H1 (cell line): ENCODE data around the gene NHLRC2. TPM values are rescaled to one million over a fixed set of nuclear protein-coding genes. Genes with fewer than 3 reads are reported as not detected.
A peak's percentile ranks its signal among the peaks of the same experiment; 100 is the strongest.

Experiments used
- CTCF ChIA-PET: fragments of 300-600 bp; sonication (Branson Sonifier 250); formaldehyde crosslinking; loops from one replicate; lab custom pipeline; 2021; ENCODE audit not compliant: partially characterized antibody; lab: Charles Lee
- POLR2A ChIA-PET: fragments of 300-600 bp; sonication (Branson Sonifier 250); formaldehyde crosslinking; loops from one replicate; lab custom pipeline; 2021; ENCODE audit warnings: inconsistent platforms; ENCODE audit not compliant: partially characterized antibody; lab: Charles Lee
- DNase-seq, 2 experiments: peaks; one replicate each; pipeline versions ENCODE4 v3.0.0 to v3.0.0-alpha.2; 2010 to 2022; ENCODE audit warnings: low spot score in 2 of 2, low read depth in 1 of 2, mixed read lengths in 1 of 2
- FAIRE-seq: peaks from 2 replicates; lab custom pipeline; 2011; peaks lifted over from hg19 to GRCh38; lab: Jason Lieb, UNC
- H2AFZ ChIP-seq: 2 replicates; pipeline ENCODE4 v1.8.1; 2012; ENCODE audit warnings: low read length, inconsistent platforms
- H2AK5ac ChIP-seq: 2 replicates; pipeline ENCODE4 v1.6.1; 2013; ENCODE audit warnings: low read depth, low read length
- H2BK120ac ChIP-seq: replicated peaks from 2 replicates; pipeline ENCODE3; 2013; ENCODE audit warnings: low read depth, low read length, inconsistent platforms
- H2BK12ac ChIP-seq: 2 replicates; pipeline ENCODE4 v1.6.1; 2013; ENCODE audit warnings: low read depth, low read length
- H2BK15ac ChIP-seq: 2 replicates; pipeline ENCODE4 v1.6.1; 2013; ENCODE audit warnings: low read length
- H2BK20ac ChIP-seq: 2 replicates; pipeline ENCODE4 v1.6.1; 2013; ENCODE audit warnings: low read length
- H2BK5ac ChIP-seq: 2 replicates; pipeline ENCODE4 v1.6.1; 2013; ENCODE audit warnings: low read depth, low read length
- H3K14ac ChIP-seq: 2 replicates; pipeline ENCODE4 v1.6.1; 2013; ENCODE audit warnings: inconsistent platforms; ENCODE audit not compliant: insufficient read length
- H3K18ac ChIP-seq: 2 replicates; pipeline ENCODE4 v1.6.1; 2013; ENCODE audit warnings: low read length; ENCODE audit errors: extremely low read depth
- H3K23ac ChIP-seq: 2 replicates; pipeline ENCODE4 v1.6.1; 2013; ENCODE audit warnings: inconsistent platforms; ENCODE audit not compliant: insufficient read length
- H3K23me2 ChIP-seq: 2 replicates; pipeline ENCODE4 v1.6.1; 2013; ENCODE audit warnings: low read depth, low read length
- H3K27ac ChIP-seq: 2 replicates; pipeline ENCODE4 v1.6.1; 2011; ENCODE audit warnings: low read depth, low read length, inconsistent platforms
- H3K27me3 ChIP-seq, 4 experiments: replicated peaks in 1 of 4; 1 replicate in 1 of 4; 2 replicates in 3 of 4; pipeline versions ENCODE4 v1.6.1 to v1.8.1; 2011 to 2013; ENCODE audit warnings: low read length in 3 of 4, mild to moderate bottlenecking in 3 of 4, inconsistent platforms in 2 of 4, mixed read lengths in 2 of 4, moderate library complexity in 1 of 4; ENCODE audit not compliant: control insufficient read depth in 3 of 4, insufficient read depth in 3 of 4; ENCODE audit errors: extremely low read depth in 1 of 4
- H3K36me3 ChIP-seq, 4 experiments: 2 replicates each; pipeline versions ENCODE4 v1.6.1 to v1.8.1; 2011 to 2013; ENCODE audit warnings: mild to moderate bottlenecking in 4 of 4, low read length in 3 of 4, moderate library complexity in 2 of 4, control low read depth in 1 of 4, inconsistent platforms in 1 of 4; ENCODE audit not compliant: insufficient read depth in 4 of 4, control insufficient read depth in 2 of 4
- H3K4ac ChIP-seq: replicated peaks from 2 replicates; pipeline ENCODE3; 2013; ENCODE audit warnings: low read length, low read depth, mixed read lengths, inconsistent platforms; ENCODE audit not compliant: insufficient read length
- H3K4me1 ChIP-seq, 4 experiments: replicated peaks in 1 of 4; 1 replicate in 1 of 4; 2 replicates in 3 of 4; pipeline versions ENCODE4 v1.6.1 to v1.8.1; 2011 to 2013; ENCODE audit warnings: low read length in 3 of 4, inconsistent platforms in 2 of 4, mixed read lengths in 1 of 4; ENCODE audit not compliant: insufficient read depth in 4 of 4, control insufficient read depth in 3 of 4
- H3K4me2 ChIP-seq, 2 experiments: 2 replicates each; pipeline versions ENCODE4 v1.6.1 to v1.8.1; 2011 to 2013; ENCODE audit warnings: low read depth in 2 of 2, low read length in 2 of 2, control low read depth in 1 of 2, inconsistent platforms in 1 of 2, mild to moderate bottlenecking in 1 of 2; ENCODE audit not compliant: insufficient read depth in 1 of 2
- H3K4me3 ChIP-seq, 4 experiments: fragments of 200-600, 300-600 bp in 1 of 4; sonication (generic), shearing (Covaris generic), sonication (Bioruptor Twin) in 1 of 4; 2 replicates each; pipeline versions ENCODE4 v1.5.1 to v1.8.1; 2011 to 2016; ENCODE audit warnings: low read length in 4 of 4, low read depth in 3 of 4, control low read depth in 2 of 4, inconsistent platforms in 2 of 4, mild to moderate bottlenecking in 2 of 4, mixed read lengths in 1 of 4, moderate library complexity in 1 of 4; ENCODE audit not compliant: insufficient read depth in 2 of 4; ENCODE audit errors: extremely low read depth in 1 of 4
- H3K56ac ChIP-seq: replicated peaks from 2 replicates; pipeline ENCODE3; 2013; ENCODE audit warnings: low read depth, mild to moderate bottlenecking, mixed read lengths, low read length, inconsistent platforms; ENCODE audit not compliant: insufficient read length
- H3K79me1 ChIP-seq: 2 replicates; pipeline ENCODE4 v1.6.1; 2013; ENCODE audit warnings: low read depth, low read length, control low read depth
- H3K79me2 ChIP-seq, 2 experiments: 2 replicates each; pipeline versions ENCODE4 v1.6.1 to v1.8.1; 2012 to 2013; ENCODE audit warnings: low read length in 2 of 2, mild to moderate bottlenecking in 2 of 2, inconsistent platforms in 1 of 2; ENCODE audit not compliant: insufficient read depth in 2 of 2, control insufficient read depth in 1 of 2
- H3K9ac ChIP-seq, 4 experiments: replicated peaks in 1 of 4; 1 replicate in 1 of 4; 2 replicates in 3 of 4; pipeline versions ENCODE4 v1.6.1 to v1.8.1; 2011 to 2013; ENCODE audit warnings: low read depth in 3 of 4, low read length in 3 of 4, control low read depth in 2 of 4, mild to moderate bottlenecking in 2 of 4, moderate library complexity in 2 of 4, inconsistent platforms in 1 of 4; ENCODE audit errors: extremely low read depth in 1 of 4
- H3K9me3 ChIP-seq, 2 experiments: 2 replicates each; pipeline versions ENCODE4 v1.6.1 to v1.8.1; 2012 to 2013; ENCODE audit warnings: mild to moderate bottlenecking in 2 of 2, moderate library complexity in 2 of 2, control low read depth in 1 of 2, inconsistent platforms in 1 of 2, low read depth in 1 of 2, low read length in 1 of 2, mixed read lengths in 1 of 2; ENCODE audit not compliant: insufficient read depth in 2 of 2
- H4K20me1 ChIP-seq, 2 experiments: replicated peaks in 1 of 2; 2 replicates each; pipeline versions ENCODE3 to v1.8.1; 2011 to 2013; ENCODE audit warnings: inconsistent platforms in 2 of 2, low read length in 2 of 2, mild to moderate bottlenecking in 1 of 2; ENCODE audit not compliant: insufficient read depth in 2 of 2, control insufficient read depth in 1 of 2
- H4K5ac ChIP-seq: 2 replicates; pipeline ENCODE4 v1.6.1; 2013; ENCODE audit warnings: low read length, low read depth, mixed read lengths, inconsistent platforms; ENCODE audit not compliant: insufficient read length
- H4K8ac ChIP-seq: 2 replicates; pipeline ENCODE4 v1.8.0; 2013; ENCODE audit warnings: mild to moderate bottlenecking, moderate library complexity, low read length, inconsistent platforms; ENCODE audit not compliant: insufficient read depth; ENCODE audit errors: extremely low read depth
- H4K91ac ChIP-seq: replicated peaks from 2 replicates; pipeline ENCODE3; 2013; ENCODE audit warnings: low read length, mixed read lengths, inconsistent platforms; ENCODE audit not compliant: insufficient read length
- CHD2 ChIP-seq: IDR thresholded peaks from 2 replicates; pipeline ENCODE4 v1.6.1; 2012; ENCODE audit warnings: low read length, improper control_type of control experiment
- CTBP2 ChIP-seq: IDR thresholded peaks from 2 replicates; pipeline ENCODE4 v1.7.0; 2011; ENCODE audit warnings: borderline replicate concordance, mild to moderate bottlenecking, moderate library complexity, mixed read lengths, low read length; ENCODE audit not compliant: insufficient read depth, insufficient read length
- JUN ChIP-seq: IDR thresholded peaks from 2 replicates; pipeline ENCODE4 v1.6.1; 2011; ENCODE audit warnings: low read depth, mild to moderate bottlenecking, improper control_type of control experiment, low read length
- MAX ChIP-seq: IDR thresholded peaks from 2 replicates; pipeline ENCODE4 v1.6.1; 2012; ENCODE audit warnings: inconsistent platforms
- POLR2A ChIP-seq, 2 experiments: IDR thresholded peaks; 1 replicate in 1 of 2; 2 replicates in 1 of 2; pipeline ENCODE4 v1.6.1; 2011; ENCODE audit warnings: low read depth in 2 of 2, low read length in 2 of 2, mild to moderate bottlenecking in 2 of 2; ENCODE audit errors: control extremely low read depth in 1 of 2
- RNF2 ChIP-seq: fragments of 200-900, 300-1000 bp; sonication (generic); IDR thresholded peaks from 2 replicates; pipeline ENCODE4 v1.7.1; 2016; ENCODE audit warnings: borderline replicate concordance, low read depth, mild to moderate bottlenecking, antibody characterized with exemption, low read length; ENCODE audit not compliant: poor library complexity, severe bottlenecking; ENCODE audit errors: missing control alignments
- TAF1 ChIP-seq: IDR thresholded peaks from 2 replicates; pipeline ENCODE4 v1.6.1; 2011; ENCODE audit warnings: mild to moderate bottlenecking, low read depth, low read length
- USF2 ChIP-seq: IDR thresholded peaks from 2 replicates; pipeline ENCODE4 v1.6.1; 2011; ENCODE audit warnings: low read length, improper control_type of control experiment
- WGBS, 2 experiments: shearing (Covaris generic) in 1 of 2; methylation state at CpG; one replicate each; pipeline versions ENCODE4 v1.1.6 to v1.1.7; 2013 to 2015; ENCODE audit warnings: low lambda C conversion rate in 2 of 2, mixed read lengths in 2 of 2, inconsistent platforms in 1 of 2, low coverage in 1 of 2, missing lambda C conversion rate in 1 of 2; ENCODE audit not compliant: insufficient replicate concordance in 2 of 2, insufficient coverage in 1 of 2, insufficient read length in 1 of 2; ENCODE audit errors: extremely low coverage in 1 of 2, missing lambda C conversion rate in 1 of 2; 5-methylcytosine and 5-hydroxymethylcytosine counted together
- polyA plus RNA-seq, 7 experiments: library from polyadenylated mRNA; depleted of rRNA in 3 of 7; stranded (reverse) in 5 of 7; unstranded in 2 of 7; fragments of >200 nt in 5 of 7; fragments of 200-250 nt in 2 of 7; gene quantifications; 1 replicate in 5 of 7; 2 replicates in 1 of 7; 4 replicates in 1 of 7; pipeline versions ENCODE4 v1.2.1 to v1.2.3, GENCODE V29; 2011 to 2013; ENCODE audit warnings: missing spikeins in 2 of 7, mixed read lengths in 2 of 7
- total RNA-seq: library from RNA; stranded (reverse); fragmentation: NEBNext Ultra II Directional; extraction: Animal tissue kit (Norgen Biotek cat#: 25700); gene quantifications from 2 replicates; pipeline ENCODE4 v1.2.1, GENCODE V29; 2021
- TF ChIP-seq, protein P1 (sequence below): IDR thresholded peaks from 2 replicates; pipeline ENCODE4 v1.6.1; 2012; ENCODE audit warnings: inconsistent platforms

The NHLRC2 gene
- total and polyA plus RNA-seq, 2 of the 8 experiments (the other 6 are each of a cell fraction or from before 2014, with no cell fraction given) = 4.9 to 25.6 TPM

DNA sequence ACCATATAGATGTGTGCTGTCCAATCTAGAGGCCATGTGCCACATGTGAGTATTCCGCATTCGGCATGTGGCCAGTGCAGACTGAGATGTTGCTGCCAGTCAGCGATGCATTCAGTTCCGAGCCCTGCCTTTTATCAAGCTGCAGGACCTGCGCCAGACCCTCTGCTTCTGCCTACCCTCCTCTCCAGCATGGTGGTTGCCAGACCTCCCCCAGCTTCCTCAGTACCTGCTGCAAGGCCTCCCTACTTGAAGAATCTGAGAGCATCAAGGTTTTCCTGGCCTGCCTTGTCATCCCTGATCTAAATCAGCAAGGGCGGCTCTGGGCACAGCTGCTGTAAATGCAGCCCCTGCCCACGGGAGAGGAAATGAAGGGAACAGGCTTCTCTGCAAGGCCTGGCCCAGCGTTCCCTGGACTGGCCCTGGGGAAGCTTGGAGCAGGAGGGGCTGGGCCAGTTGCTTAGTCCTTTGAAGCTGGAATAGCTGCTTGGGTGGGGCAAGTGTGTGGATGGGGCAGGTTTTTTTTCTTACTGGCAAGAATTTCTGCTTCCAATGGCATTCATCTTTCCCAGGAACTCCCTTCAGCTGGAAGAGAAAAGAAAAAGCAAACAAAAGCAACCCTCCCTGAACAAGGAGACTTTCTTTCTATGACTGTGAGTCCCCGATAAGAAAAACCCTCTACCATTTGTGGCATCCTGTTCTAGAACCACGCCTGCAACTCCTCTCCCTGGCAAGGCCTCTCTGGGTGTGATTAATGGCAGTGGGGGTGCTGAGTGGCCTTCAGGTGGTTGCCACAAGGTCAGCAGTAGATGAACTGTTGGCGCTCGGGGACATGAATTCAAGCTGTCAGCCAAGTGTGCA, 93.0 kb downstream of the NHLRC2 start:
- DNase-seq = no peak
- Histone ChIP-seq H3K4me3 (no peak overlapping the region), H3K56ac (no peak overlapping the region), H3K79me2 (no peaks in the 10 kb centered on the region), H3K9me3 (no peaks in the 10 kb centered on the region), H2BK120ac (no peak overlapping the region), H3K79me1 (no peaks in the 10 kb centered on the region), H3K23ac (no peak overlapping the region), H3K4ac (no peak overlapping the region), H2AFZ (0 out of 2 replicates have a peak overlapping the region, but pooled peaks have one; percentile 4), H4K8ac (no peak overlapping the region; the same call in 1 of the 2 replicates), H3K23me2 (no peaks in the 10 kb centered on the region; the same call in 1 of the 2 replicates), H2BK20ac (no peak overlapping the region), H3K27ac (no peak overlapping the region), H2BK15ac (no peak overlapping the region; the same call in 1 of the 2 replicates), H2AK5ac (no peak overlapping the region), H4K5ac (no peak overlapping the region), H4K20me1 (no peaks in the 10 kb centered on the region), H3K27me3 (no peaks in the 10 kb centered on the region), H3K4me1 (no peaks in the 10 kb centered on the region), H3K9ac (no peak overlapping the region), H3K4me2 (no peak overlapping the region), H3K18ac (no peak overlapping the region), H2BK5ac (no peak overlapping the region), H4K91ac (no peak overlapping the region), H3K36me3 (no peaks in the 10 kb centered on the region), H2BK12ac (no peak overlapping the region), H3K14ac (no peak overlapping the region)
- no peak for FAIRE-seq
- ChIA-PET CTCF (interaction anchor here (0.9 to 1.1 kb wide), 3 partner anchors 17 to 135 kb away, joined by 3 read pairs; no protein-coding TSS in a partner anchor), POLR2A (interaction anchor here (0.6 to 1.0 kb wide), 2 partner anchors 30 to 99 kb away, joined by 3 read pairs; no protein-coding TSS in a partner anchor)
- 91% methylated on average over 12 of the region's 12 CpGs; no CpG with 5 or more reads in 1 of the 2 experiments for WGBS, 2 experiments
- TF ChIP-seq, protein P1, sequence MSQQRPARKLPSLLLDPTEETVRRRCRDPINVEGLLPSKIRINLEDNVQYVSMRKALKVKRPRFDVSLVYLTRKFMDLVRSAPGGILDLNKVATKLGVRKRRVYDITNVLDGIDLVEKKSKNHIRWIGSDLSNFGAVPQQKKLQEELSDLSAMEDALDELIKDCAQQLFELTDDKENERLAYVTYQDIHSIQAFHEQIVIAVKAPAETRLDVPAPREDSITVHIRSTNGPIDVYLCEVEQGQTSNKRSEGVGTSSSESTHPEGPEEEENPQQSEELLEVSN = no peak
- TF ChIP-seq RNF2 (no peak), POLR2A (IDR thresholded peaks at IDR 0.05; ENCODE audit: control extremely low read depth in 1 of 2, low read depth in 2 of 2, low read length in 2 of 2) (no peak), TAF1 (no peak), JUN (no peak), USF2 (no peak), CHD2 (no peak), CTBP2 (no peak), MAX (no peak)
